NCI-H510A (cell line): ENCODE data around the gene CALHM2.
A peak's percentile ranks its signal among the peaks of the same experiment; 100 is the strongest.

Experiments used
- DNase-seq: peaks from one replicate; lab custom pipeline; 2025; lab: John Stamatoyannopoulos, UW

The CALHM2 gene

GRCh38 chr10:103475437-103475836 lies 23.3 kb upstream of the CALHM2 start:
- no peak for DNase-seq

GRCh38 chr10:103474077-103474476 lies 21.9 kb upstream of the CALHM2 start:
- no peak for DNase-seq

DNA sequence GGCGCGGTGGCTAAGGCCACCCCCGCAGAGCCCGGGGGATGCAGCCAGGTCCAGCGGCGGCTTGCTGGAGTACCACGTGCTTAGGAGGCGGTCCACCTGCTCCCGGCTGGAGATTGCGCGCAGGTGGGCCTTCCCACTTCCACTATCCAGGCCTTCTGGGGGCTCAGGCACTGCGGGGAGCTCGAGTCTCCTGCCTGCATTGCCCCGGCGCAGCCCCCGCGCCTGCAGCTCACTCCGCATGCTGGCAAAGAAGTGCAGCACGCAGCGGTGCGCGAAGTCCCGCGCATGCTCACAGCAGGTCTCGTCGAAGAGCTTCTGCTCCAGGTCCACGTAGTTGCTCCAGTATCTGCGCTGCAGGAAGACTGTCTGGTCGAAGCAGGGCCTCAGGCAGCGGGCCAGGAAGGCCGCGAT lies 21.1 kb upstream of the CALHM2 start:
- DNase-seq: no peak

DNA sequence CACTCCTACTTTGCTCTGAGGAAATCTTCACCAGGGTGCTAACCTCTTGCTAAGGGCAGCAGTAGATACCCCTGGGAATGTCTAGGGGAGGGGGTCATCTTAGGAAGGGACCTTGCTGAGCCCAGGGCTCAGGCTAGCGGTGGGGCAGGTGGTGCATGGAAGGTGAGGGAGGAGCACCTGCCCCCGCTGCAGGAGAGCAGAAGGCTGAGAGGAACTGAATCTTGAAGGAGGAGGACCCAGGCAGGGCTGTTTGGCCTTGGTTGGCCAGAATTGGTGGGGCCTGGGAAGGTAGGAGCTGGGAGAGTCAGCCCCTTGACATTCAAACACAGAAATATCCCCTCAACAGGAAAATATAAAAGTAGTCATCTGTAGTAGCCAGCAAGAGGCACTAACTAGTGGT lies 19.8 kb upstream of the CALHM2 start:
- no peak for DNase-seq

DNA sequence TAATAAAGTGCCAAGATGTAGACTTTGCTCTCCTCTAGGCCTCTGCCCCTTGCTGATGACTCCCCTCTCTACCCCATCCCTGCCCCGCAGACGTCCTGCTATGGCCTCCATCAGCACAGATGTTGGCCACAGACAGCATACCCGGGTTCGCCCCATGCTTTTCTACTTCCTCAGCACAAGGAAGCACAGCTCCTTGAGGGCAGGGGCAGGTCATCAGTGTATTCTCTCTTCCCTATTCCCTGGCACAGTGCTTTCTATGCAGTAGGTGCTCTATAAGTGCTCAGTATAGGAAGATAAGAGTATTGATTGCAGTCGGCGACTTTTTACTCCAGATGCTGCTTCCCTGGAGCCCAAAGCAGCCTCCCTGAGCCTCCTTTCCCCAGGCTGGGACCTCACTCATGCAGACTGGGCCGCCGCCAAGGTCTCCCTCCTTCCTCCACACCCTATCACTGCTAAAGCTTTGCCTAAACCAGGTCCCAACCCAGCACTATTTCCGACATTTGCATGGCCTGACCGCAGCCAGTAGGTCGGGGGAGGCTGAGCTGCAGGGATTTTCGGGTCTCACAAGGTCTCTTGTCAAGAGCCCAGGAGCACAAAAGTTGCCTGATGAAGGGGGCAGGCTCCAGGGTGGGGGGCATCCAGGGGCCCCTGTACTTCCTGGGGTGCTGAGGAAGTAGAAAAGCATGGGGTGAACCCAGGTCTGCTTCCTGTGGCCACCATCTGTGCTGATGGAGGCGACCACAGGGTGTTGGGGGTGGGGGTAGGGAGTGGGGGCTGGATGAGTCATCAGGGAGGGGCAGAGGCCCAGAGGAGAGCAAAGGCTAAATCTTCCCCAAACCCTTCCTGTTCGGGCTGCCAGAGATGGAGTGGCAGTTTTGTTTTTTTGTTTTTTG lies 18.8 kb upstream of the CALHM2 start:
- no peak for DNase-seq

DNA sequence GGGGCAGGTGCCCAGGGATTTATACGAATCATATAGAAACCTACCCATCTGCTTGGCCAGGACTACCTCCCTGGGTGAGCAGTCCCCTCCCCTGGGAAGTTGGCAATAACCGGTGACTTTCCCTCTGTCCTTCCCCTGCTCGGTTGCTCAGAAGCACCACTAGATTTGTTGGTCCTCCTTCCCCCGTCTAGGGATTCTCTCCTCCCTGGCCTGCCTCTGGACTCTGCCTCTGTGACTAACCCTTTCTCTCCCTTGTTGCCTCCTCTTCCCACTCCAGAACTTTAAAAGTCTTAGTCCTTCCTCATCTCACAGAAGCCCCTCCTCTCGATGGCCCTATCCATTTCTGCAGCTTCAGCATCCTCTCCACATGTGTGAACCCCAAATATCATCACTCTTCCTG lies 17.0 kb upstream of the CALHM2 start:
- no peak for DNase-seq

DNA sequence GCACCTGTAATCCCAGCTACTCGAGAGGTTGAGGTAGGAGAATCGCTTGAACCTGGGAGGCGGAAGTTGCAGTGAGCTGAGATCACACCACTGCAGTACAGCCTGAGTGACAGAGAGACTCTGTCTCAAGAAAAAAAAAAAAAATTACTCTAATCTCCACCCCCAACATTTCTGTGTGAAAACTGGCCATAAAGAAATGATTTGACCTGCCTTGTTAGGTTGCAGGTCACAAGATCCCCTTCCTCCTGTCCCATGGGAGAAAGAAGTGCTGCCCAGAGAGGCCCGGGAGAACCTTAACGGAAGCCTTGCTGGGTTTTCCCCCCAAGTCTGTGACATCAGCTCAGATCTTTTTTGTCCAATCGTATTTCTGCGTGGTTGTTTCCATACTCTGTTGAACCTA lies 15.2 kb upstream of the CALHM2 start:
- no peak for DNase-seq

DNA sequence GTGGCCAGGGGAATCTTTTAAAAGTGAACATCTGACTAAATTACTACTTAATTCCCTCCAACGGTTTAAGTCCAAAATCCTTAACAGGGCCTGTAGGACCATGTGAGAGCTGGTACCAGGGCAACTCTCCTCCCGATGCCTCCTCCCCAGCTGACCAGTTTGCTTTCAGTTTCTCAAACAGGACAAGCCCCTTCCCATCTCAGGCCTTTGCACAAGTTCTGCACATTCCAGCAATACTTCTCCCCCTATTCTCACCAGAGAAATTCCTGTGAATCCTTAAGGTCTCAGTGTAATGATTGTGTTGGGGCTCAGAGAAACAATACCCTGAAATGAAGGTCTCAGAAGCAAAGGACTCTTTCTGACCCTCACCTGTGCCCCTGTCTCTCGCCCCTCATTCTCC lies 14.6 kb upstream of the CALHM2 start:
- no peak for DNase-seq

GRCh38 chr10:103465411-103466179 lies 13.4 kb upstream of the CALHM2 start:
- no peak for DNase-seq

- no peak for DNase-seq
These were observed 11.3 kb upstream of the CALHM2 start for GRCh38 chr10:103463499-103463898.

- no peak for DNase-seq
These were observed 7.4 kb upstream of the CALHM2 start for GRCh38 chr10:103459615-103460014.

DNA sequence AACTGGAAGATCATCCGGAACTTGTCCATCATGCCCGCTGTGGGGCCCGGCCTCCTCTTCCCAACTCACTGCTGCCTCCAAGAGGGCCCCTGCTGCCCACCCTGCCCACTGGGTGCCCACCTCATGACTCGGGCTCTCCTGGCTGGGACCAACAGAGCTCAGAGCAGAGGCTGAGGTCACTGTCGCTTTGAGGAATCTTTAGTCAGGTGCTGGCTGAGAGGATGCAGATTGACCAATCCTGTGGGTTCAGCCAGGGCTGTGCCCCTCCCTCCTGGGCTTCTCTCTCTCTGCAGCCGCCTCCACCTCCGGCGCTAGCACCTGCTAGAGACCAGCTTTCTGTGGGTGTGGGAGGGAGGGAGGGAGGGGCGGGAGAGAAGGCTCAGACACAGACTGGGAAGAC lies 6.5 kb upstream of the CALHM2 start, which contains the start of gene CALHM1:
TSS of gene CALHM1 (minus strand) at position 181 of the 400 bp plus-strand sequence. CDS start at position 32, 149 bp downstream.
- DNase-seq: peak; percentile 95

DNA sequence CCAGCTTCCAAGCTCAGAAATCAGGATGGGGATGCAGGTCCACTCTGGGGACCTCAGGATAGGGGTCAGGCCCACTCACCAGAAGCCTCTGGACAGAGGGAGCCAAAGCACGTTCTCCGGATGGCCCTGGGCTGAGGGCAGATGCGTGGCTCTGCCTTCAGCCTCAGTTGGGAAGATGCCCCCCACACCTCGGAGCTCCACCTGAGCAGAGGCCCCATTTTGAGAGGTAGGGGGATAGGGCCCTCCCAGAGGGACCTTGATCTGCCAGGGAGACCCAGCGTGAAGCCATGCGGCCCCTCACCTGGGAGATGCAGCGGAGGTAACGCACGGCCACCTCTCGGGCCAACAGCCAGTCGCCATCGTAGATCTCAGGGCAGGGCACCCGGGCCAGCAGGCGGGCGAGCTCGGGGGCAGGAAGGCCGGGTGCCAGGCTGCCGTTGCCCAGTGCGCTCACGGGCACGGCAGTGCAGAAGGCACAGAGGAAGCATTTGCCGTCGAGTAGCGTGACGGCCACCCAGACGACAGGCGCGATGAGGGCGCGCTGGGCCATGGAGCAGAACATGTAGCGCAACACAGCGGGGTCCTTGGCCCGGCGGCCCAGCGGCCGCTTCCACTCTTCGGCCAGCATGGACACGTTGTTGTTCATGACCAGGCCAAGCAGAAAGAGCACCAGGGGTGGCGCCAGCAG lies 5.9 kb upstream of the CALHM2 start:
- no peak for DNase-seq

GRCh38 chr10:103457176-103457712 lies 5.1 kb upstream of the CALHM2 start:
- DNase-seq: no peak

GRCh38 chr10:103456074-103456660 lies 4.0 kb upstream of the CALHM2 start:
- no peak for DNase-seq

GRCh38 chr10:103455235-103455634 lies 3.1 kb upstream of the CALHM2 start:
- no peak for DNase-seq

- DNase-seq: no peak
These were observed 1.9 kb upstream of the CALHM2 start for GRCh38 chr10:103454026-103454425.

- no peak for DNase-seq
These were observed 498 bp upstream of the CALHM2 start for GRCh38 chr10:103452506-103453230.

DNA sequence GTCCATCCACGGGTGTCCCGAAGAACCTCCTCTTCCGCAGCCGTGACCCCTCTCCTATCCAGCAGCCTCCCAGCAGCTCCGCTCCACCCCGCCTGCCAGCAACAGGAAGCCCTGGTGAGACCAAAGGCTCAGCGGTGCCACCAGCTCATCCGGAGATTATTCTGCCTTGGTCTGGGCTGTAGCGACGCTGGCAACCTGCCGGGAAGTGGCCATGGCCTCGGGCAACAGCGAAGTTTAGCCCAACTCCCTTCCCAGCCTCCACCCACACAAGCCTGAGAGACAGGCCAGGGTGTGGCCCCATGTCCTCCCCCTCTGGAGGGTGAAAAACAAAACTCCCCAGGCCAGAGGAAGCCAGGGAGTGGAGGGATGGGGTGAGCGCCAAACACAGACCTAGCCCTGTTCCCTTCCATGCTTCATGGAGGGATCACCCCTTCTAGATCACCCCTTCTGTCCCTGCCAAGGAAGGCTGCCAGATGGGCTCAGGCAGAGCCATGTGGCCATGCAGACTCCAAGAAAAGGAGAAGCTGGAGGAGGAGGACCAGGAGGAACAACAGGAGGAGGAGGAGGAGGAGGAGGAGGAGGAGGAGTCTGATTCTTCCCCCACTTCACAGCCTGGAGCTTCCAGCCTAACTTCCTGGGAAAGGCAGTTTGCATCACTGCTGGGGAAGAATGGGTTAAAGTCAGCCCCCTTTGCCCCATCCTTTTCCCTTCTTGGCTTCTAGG lies 918 bp downstream of the CALHM2 start:
- DNase-seq: peak; percentile 46

DNA sequence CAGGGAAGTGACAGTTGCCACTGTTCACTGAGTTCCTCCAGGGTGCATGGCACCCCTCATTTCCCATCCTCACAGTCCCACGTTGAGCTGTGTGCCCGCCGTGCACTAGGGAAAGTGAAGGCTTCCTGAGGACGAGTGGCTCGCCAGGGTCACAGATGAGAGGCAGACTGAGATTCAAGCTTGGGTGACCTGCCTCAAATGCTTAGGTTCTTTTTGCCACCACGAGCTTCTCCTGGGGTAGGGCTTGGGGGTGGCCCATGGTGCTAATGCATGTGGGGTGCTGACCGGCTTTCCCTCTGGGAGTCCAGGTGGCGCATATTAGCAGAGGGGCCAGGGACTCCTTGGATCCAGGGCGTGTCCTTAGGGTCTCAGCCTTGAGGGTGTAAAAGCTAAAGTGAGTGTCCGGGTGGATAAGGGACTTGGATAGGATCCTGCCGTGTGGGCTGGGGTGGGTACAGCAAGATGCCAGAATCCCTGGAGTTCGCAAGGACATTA lies 1.9 kb downstream of the CALHM2 start:
- no peak for DNase-seq
